Stomach (tissue), 4 donors: Measurements from ENCODE around the gene TCP1.

Source experiments
- CTCF ChIP-seq, 7 experiments: fragments of 450-650 bp in 4 of 7; fragments of 200-600 bp in 3 of 7; sonication (generic) in 3 of 7; IDR thresholded peaks; one replicate each; pipeline ENCODE4 v1.5.1; 2016 to 2019; ENCODE audit warnings: antibody characterized with exemption in 7 of 7, control low read depth in 2 of 7, mild to moderate bottlenecking in 1 of 7
- EP300 ChIP-seq: sonication (generic); formaldehyde crosslinking; IDR thresholded peaks from one replicate; pipeline ENCODE4 v1.6.1; 2017; ENCODE audit warnings: antibody characterized with exemption
- POLR2A ChIP-seq, 4 donors: fragments of 450-650 bp; IDR thresholded peaks; one replicate each; pipeline ENCODE4 v1.6.1; 2016; ENCODE audit warnings: antibody characterized with exemption in 4 of 4, control low read depth in 2 of 4, mild to moderate bottlenecking in 1 of 4, moderate library complexity in 1 of 4
- POLR2AphosphoS5 ChIP-seq, 3 donors: sonication (generic); formaldehyde crosslinking; IDR thresholded peaks; one replicate each; pipeline ENCODE4 v1.6.1; 2016; ENCODE audit warnings: antibody characterized with exemption in 3 of 3

GRCh38 chr6:159759645-159760044 is 29.8 kb downstream of the TCP1 start:
- TF ChIP-seq POLR2AphosphoS5 (IDR thresholded peaks at IDR 0.05) (no peak), POLR2A (IDR thresholded peaks at IDR 0.05) (no peak), EP300 (no peak), CTCF (IDR thresholded peaks at IDR 0.05) (no peak)
